ENCODE results near the gene PLEKHA3. TPM values are rescaled to one million over a fixed set of nuclear protein-coding genes. Genes with fewer than 3 reads are reported as not detected.

The PLEKHA3 gene
- total and polyA plus RNA-seq, 9 of the 15 experiments (the other 6 are each of a cell fraction or from before 2014, with no cell fraction given), result 2.3 to 23.4 (median 10.5) TPM

GRCh38 chr2:178498137-178498536 is 17.9 kb downstream of the PLEKHA3 start (continued):
- TF ChIP-seq ZBTB40 (IDR thresholded peaks at IDR 0.05) (no peak), ZBTB40 (CRISPR knock-in tag; IDR thresholded peaks at IDR 0.05) (no peak), SMARCE1 (IDR thresholded peaks at IDR 0.05) (0 out of 2 replicates have a peak, but pooled peaks have one; percentile 37), RUNX1 (IDR thresholded peaks at IDR 0.05; ENCODE audit: low read depth) (no peak), DNMT1 (IDR thresholded peaks at IDR 0.05) (no peak), TEAD2 (tag; IDR thresholded peaks at IDR 0.05) (no peak), FOXM1 (IDR thresholded peaks at IDR 0.05; ENCODE audit: low read depth) (0 out of 2 replicates have a peak, but pooled peaks have one; percentile 23), FOXM1 (CRISPR knock-in tag; IDR thresholded peaks at IDR 0.05; ENCODE audit: low read depth) (no peak), RCOR1 (IDR thresholded peaks at IDR 0.05; ENCODE audit: borderline replicate concordance in 1 of 2, low read depth in 2 of 2, low read length in 2 of 2) (0 out of 4 replicates have a peak, but pooled peaks of 1 of the 2 experiments have one; percentile 53), GATA2 (CRISPR knock-in tag; IDR thresholded peaks at IDR 0.05) (peak; percentile 51; the same call in 1 of the 2 replicates), TAL1 (IDR thresholded peaks at IDR 0.05) (peak; percentile 60), PML (IDR thresholded peaks at IDR 0.05; ENCODE audit: low read length) (peak; percentile 57; the same call in 1 of the 2 replicates), TCF3 (CRISPR knock-in tag; IDR thresholded peaks at IDR 0.05) (peak; percentile 75), SMARCA4 (IDR thresholded peaks at IDR 0.05) (peak; percentile 73), POLR2AphosphoS5 (IDR thresholded peaks at IDR 0.05; ENCODE audit: control insufficient read depth, insufficient read depth, low read depth, low read length) (0 out of 2 replicates have a peak, but pooled peaks have one; percentile 35), HMBOX1 (IDR thresholded peaks at IDR 0.05) (peak; percentile 83), ATF7 (IDR thresholded peaks at IDR 0.05) (no peak; the same call in 1 of the 2 replicates), HMG20A (CRISPR knock-in tag; conservative IDR thresholded peaks at IDR 0.05) (no peak), MNT (conservative IDR thresholded peaks at IDR 0.05) (0 out of 4 replicates have a peak, but pooled peaks of 1 of the 2 experiments have one; percentile 11), HLTF (IDR thresholded peaks at IDR 0.05) (no peak)
